Heart right ventricle (tissue), 16 donors: Measurements from ENCODE around the gene PPIF. TPM values are rescaled to one million over a fixed set of nuclear protein-coding genes. Genes with fewer than 3 reads are reported as not detected.

Experiments
- ATAC-seq, 8 donors: fragments of 200-7000 bp; cut with Tn5 transposase; one replicate each; pipeline ENCODE4 v1.9.1; 2020; ENCODE audit warnings: mild to moderate bottlenecking in 8 of 8, moderate library complexity in 8 of 8, moderate number of reproducible peaks in 1 of 8
- DNase-seq, 2 donors: peaks; one replicate each; pipeline ENCODE4 v3.0.0-alpha.2; 2020
- H3K27ac ChIP-seq, 10 donors: fragments of 200-600 bp; sonication (generic) in 2 of 10; one replicate each; pipeline versions ENCODE4 v1.5.0 to v1.8.0; 2020 to 2022; ENCODE audit warnings: mild to moderate bottlenecking in 3 of 10
- H3K27me3 ChIP-seq, 7 donors: fragments of 200-600 bp; one replicate each; pipeline ENCODE4 v1.8.0; 2021 to 2022; ENCODE audit warnings: mild to moderate bottlenecking in 2 of 7
- H3K36me3 ChIP-seq, 9 donors: fragments of 200-600 bp; sonication (generic) in 1 of 9; one replicate each; pipeline versions ENCODE4 v1.5.0 to v1.8.0; 2020 to 2022; ENCODE audit warnings: mild to moderate bottlenecking in 2 of 9
- H3K4me1 ChIP-seq, 9 donors: fragments of 200-600 bp; sonication (generic) in 1 of 9; one replicate each; pipeline versions ENCODE4 v1.5.0 to v1.8.0; 2020 to 2022; ENCODE audit warnings: mild to moderate bottlenecking in 4 of 9
- H3K4me3 ChIP-seq, 10 donors: fragments of 200-600 bp; sonication (generic) in 2 of 10; one replicate each; pipeline versions ENCODE4 v1.5.0 to v1.8.0; 2020 to 2022; ENCODE audit warnings: mild to moderate bottlenecking in 7 of 10, moderate library complexity in 2 of 10
- H3K9me3 ChIP-seq, 11 donors: fragments of 200-600 bp in 10 of 11; sonication (generic) in 2 of 11; one replicate each; pipeline versions ENCODE4 v1.5.0 to v1.8.0; 2013 to 2022; ENCODE audit warnings: mild to moderate bottlenecking in 2 of 11, control low read depth in 1 of 11, moderate library complexity in 1 of 11
- CTCF ChIP-seq, 9 donors: fragments of 200-600 bp; sonication (generic) in 2 of 9; IDR thresholded peaks; one replicate each; pipeline versions ENCODE4 v1.5.0 to v1.8.0; 2021 to 2022; ENCODE audit warnings: antibody characterized with exemption in 9 of 9, mild to moderate bottlenecking in 5 of 9, moderate library complexity in 1 of 9
- WGBS, 2 donors: extraction: QIAGEN DNeasy Blood & Tissue Kit; methylation state at CpG; one replicate each; pipeline ENCODE4 v1.1.7; 2013; ENCODE audit warnings: inconsistent platforms in 1 of 2; 5-methylcytosine and 5-hydroxymethylcytosine counted together
- intact Hi-C, 10 donors: fragments of 100-400 bp; cut with DNase I; formaldehyde crosslinking; loops; one replicate each; pipeline versions ENCODE4 v1.11.1 to v1.14.2; 2022
- polyA plus RNA-seq, 2 donors: library from polyadenylated mRNA; stranded (reverse); fragments of 200-250 nt; gene quantifications; one replicate each; pipeline ENCODE4 v1.2.3, GENCODE V29; 2013
- total RNA-seq, 10 donors: library from RNA; stranded (reverse); fragmentation: NEBNext Ultra II Directional in 3 of 10; extraction: Animal tissue kit (Norgen Biotek cat#: 25700) in 3 of 10; gene quantifications; one replicate each; pipeline versions ENCODE4 v1.2.1 to v1.2.4, GENCODE V29; 2021 to 2023
- donor health status: Arrhythmogenic right ventricular cardiomyopathy.
- donor health status: ischemic (EF 13 %, LVEDD 7.1; RV severe dilation, severe dysfunction).
- donor health status: healthy with polysubstance abuse.
- donor health status: DM: no; HTN: yes; CAD: no.
- donor health status: DM: no; HTN: no; CAD: no.
- donor health status: ischemic (EF 25% LVEDD 6.9; RV normal size, moderate dysfunction).
- donor health status: ischemic (EF 25% LVEDD 5.7; RV mildly dilated, moderate dysfunction).
- donor health status: healthy.
- donor health status: DM: yes; HTN: yes; CAD: no.
- donor health status: Ischemic cardiomyopathy.
- donor health status: ischemic (EF 35%, LVEDD 5.7; RV mildly dilated, moderate dysfunction).
- donor health status: nonischemic (EF 11% LVEDD 7.7; RV severe dilation, severe dysfunction).
- donor health status: DM: yes; HTN: yes; CAD: no.
- donor health status: PGD.
- donor health status: ischemic (EF 29% LVEDD 5.4; RV normal size, mild dysfunction).
- donor health status: nonischemic (EF 23%, LVEDD 6.1; RV moderate dilation, normal function).

PPIF gene
- total and polyA plus RNA-seq, 12 donors = 44.3 to 205 (median 146) TPM

- Histone ChIP-seq H3K4me1 (peaks cover 0 to 73% (median 21%) of the 10 kb centered on the region in 9 donors), H3K27me3 (no peaks in the 10 kb centered on the region), H3K9me3 (no peaks in the 10 kb centered on the region), H3K27ac (peak overlapping the region in 1 of 10 donors; percentile 34), H3K36me3 (peaks cover 0 to 84% (median 58%) of the 10 kb centered on the region in 9 donors), H3K4me3 (no peak overlapping the region)
- no peak for ATAC-seq
- intact Hi-C loops = no loop called here
- WGBS, 2 donors = 95 to 96% methylated on average over 11 of the region's 11 CpGs
- TF ChIP-seq CTCF (IDR thresholded peaks at IDR 0.05) = no peak
- DNase-seq = no peak
Observed at GRCh38 chr10:79352035-79352877, 5.0 kb downstream of the PPIF start.

- Histone ChIP-seq H3K4me1 (peaks cover 0 to 71% (median 17%) of the 10 kb centered on the region in 9 donors), H3K9me3 (no peaks in the 10 kb centered on the region), H3K36me3 (peaks cover 0 to 88% (median 58%) of the 10 kb centered on the region in 9 donors), H3K27ac (peak overlapping the region in 1 of 10 donors; percentile 34), H3K27me3 (no peaks in the 10 kb centered on the region), H3K4me3 (no peak overlapping the region)
- TF ChIP-seq CTCF (IDR thresholded peaks at IDR 0.05) = no peak
- ATAC-seq (no peak), DNase-seq (no peak)
- intact Hi-C loops = no loop called here
- WGBS, 2 donors = 84 to 90% methylated on average over 8 of the region's 8 CpGs
Observed at GRCh38 chr10:79353000-79353406, 5.7 kb downstream of the PPIF start.

- Histone ChIP-seq H3K4me3 (no peak overlapping the region), H3K36me3 (peaks cover 0 to 88% (median 58%) of the 10 kb centered on the region in 9 donors), H3K27me3 (no peaks in the 10 kb centered on the region), H3K27ac (no peak overlapping the region), H3K4me1 (peaks cover 0 to 64% (median 10%) of the 10 kb centered on the region in 9 donors), H3K9me3 (no peaks in the 10 kb centered on the region)
- WGBS, 2 donors = 73 to 78% methylated on average over 11 of the region's 11 CpGs
- intact Hi-C loops = no loop called here
- no peak for ATAC-seq
- no peak for DNase-seq
- TF ChIP-seq CTCF (IDR thresholded peaks at IDR 0.05) = no peak
Observed at GRCh38 chr10:79353726-79354125, 6.5 kb downstream of the PPIF start.

- Histone ChIP-seq H3K36me3 (peaks cover 0 to 84% (median 56%) of the 10 kb centered on the region in 9 donors), H3K27me3 (no peaks in the 10 kb centered on the region), H3K9me3 (no peaks in the 10 kb centered on the region), H3K27ac (no peak overlapping the region), H3K4me3 (no peak overlapping the region), H3K4me1 (peaks cover 0 to 59% (median 6%) of the 10 kb centered on the region in 9 donors)
- ATAC-seq = no peak
- 49 to 66% methylated on average over 3 of the region's 3 CpGs for WGBS, 2 donors
- no peak for TF ChIP-seq CTCF (IDR thresholded peaks at IDR 0.05)
- DNase-seq = no peak
- intact Hi-C loops = no loop called here
Observed at GRCh38 chr10:79354141-79354540, 6.9 kb downstream of the PPIF start.
